ENCODE measurements around the gene CEP290.
A peak's percentile ranks its signal among the peaks of the same experiment; 100 is the strongest.
"Not testable (repeated sequence)": the region's sequence is repeated elsewhere in the genome, so short reads cannot be mapped to it uniquely, and the experiment has no call there.

CEP290 gene

GRCh38 chr12:88144546-88145468 is 2.9 kb upstream of the CEP290 start:
- no peak for DNase-seq (ENCODE audit: low read depth in 2 of 2)

GRCh38 chr12:88144037-88144436 is 2.1 kb upstream of the CEP290 start:
- DNase-seq (ENCODE audit: low read depth in 2 of 2): no peak

DNA sequence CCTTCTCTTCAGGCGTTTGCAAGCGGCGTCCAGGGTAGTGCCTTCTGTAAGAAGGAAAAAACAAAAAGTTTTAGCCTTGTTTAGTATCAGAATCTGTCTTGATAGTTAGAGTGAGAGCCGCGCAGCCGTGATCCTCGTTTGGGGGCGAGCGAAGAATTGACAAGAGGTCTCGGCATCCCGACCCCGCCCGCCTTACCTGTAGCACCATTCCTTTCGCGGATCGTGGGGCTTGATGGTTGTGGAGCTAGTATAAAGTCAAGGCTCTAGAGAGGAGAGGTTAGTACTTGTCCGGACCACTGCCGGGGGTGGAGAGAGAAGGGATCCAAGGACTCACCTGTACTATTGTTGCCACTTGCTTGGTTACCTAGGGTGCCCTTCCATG is 713 bp upstream of the CEP290 start:
- DNase-seq (ENCODE audit: low read depth in 2 of 2): peak in 1 of 2 donors; percentile 6

- no peak for DNase-seq (ENCODE audit: low read depth in 2 of 2)
These were observed 489 bp downstream of the CEP290 start for GRCh38 chr12:88141425-88141773.

DNA sequence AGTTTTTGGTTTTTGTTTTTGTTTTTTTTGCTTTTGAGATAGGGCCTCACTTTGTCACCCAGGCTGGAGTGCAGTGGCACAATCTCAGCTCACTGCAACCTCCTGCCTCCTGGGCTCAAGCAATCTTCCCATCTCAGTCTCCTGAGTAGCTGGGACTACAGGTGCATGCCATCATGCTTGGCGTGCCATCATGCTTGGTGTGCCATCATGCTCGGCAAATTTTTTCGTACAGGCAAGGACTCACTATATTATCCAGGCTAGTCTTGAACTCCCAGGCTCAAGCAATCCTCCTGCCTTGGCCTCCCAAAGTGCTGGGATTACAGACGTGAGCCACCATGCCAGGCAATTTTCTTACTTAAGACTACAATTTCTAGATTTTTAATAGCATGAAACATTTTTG is 2.2 kb downstream of the CEP290 start:
- not testable (repeated sequence) for DNase-seq (ENCODE audit: low read depth in 2 of 2)

- DNase-seq (ENCODE audit: low read depth in 2 of 2): not testable (repeated sequence)
These were observed 8.7 kb downstream of the CEP290 start for GRCh38 chr12:88133181-88133580.

DNA sequence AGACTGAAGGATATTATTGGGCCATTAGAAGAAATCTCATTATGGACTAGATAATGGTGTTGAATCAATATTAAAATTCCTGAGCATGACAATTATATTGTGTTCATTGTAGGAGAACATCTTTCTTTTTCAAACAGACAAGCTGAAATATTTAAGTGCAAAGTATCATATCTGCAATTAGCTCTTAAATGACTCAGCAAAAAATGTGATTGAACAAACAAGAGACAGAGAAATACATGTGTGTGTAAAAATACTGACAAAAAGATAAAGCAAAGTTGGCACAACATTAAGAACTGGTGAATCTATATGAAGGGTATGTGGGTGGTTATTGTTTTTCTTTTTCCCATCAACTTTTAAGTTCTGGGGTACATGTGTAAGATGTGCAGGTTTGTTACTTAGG is 9.5 kb downstream of the CEP290 start:
- no peak for DNase-seq (ENCODE audit: low read depth in 2 of 2)

DNA sequence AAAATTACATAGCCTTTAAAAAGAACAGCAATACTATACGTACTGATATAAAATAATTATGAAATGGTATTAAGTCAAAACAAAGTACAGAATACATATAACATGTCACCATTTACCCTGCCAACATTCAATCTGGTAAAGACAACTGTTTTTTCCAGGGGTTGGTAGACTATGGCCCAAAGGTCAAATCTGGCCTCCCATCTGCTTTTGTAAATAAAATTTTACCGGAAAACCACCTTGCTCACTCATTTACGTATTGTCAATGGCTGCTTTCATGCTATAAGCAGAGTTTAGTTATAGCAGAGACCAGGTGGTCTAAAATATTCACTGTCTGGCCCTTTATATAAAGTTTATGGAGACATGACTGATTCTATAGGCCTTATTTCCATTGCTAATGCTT is 14.0 kb downstream of the CEP290 start:
- no peak for DNase-seq (ENCODE audit: low read depth in 2 of 2)

DNA sequence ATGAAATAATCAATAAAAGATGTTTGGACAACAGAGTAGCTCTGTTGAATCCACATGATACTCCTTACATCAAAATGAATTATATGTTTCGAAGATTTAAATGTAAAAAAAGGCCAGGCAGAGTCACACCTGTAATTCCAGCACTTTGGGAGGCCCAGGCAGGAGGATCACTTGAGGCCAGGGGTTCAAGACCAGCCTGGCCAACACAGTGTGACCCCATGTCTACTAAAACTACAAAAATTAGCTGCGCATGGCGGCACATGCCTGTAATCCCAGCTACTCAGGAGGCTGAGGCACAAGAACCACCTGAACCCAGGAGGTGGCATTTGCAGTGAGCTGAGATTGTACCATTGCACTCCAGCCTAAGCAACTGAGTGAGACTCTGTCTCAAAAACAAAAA is 14.8 kb downstream of the CEP290 start:
- no peak for DNase-seq (ENCODE audit: low read depth in 2 of 2)

DNA sequence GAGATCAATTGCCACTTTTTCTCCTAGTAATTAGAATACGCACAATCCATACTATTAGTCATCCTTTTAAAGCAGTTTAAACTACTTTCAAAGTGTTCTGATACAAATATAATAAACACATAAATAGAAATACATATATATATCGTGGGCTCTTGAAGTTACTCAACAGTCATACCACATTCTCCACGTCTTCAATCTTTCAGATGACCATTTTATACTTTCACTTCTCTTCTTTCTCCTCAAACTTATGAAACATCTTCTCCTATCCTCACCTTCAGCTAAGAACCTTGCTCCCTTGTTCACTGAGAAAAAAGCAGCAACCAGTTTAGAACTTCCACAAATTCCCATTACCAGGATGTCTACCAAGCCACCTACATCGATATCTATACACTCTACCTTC is 19.2 kb downstream of the CEP290 start:
- DNase-seq (ENCODE audit: low read depth in 2 of 2): no peak

GRCh38 chr12:88113871-88114270 is 28.0 kb downstream of the CEP290 start:
- DNase-seq (ENCODE audit: low read depth in 2 of 2): no peak

- no peak for DNase-seq (ENCODE audit: low read depth in 2 of 2)
These were observed 30.7 kb downstream of the CEP290 start for GRCh38 chr12:88111074-88111652.

DNA sequence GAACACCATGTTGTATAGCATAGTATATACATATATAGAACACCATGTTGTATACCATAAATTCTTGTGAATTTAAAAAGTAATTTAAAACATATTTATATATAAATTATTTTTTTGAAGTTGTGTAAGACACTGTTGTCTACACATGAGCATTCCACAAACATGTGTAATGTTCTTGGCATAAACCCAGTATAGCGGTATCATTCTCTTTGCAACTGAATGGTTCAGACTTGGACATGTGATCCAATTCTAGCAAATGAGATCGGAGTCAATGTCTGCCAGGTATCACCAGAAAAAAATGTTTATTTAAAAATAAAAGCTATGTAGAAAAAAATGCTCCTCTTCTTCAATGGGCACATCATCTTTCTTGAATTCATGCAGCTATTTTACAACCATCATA is 33.9 kb downstream of the CEP290 start:
- DNase-seq (ENCODE audit: low read depth in 2 of 2): no peak

GRCh38 chr12:88093573-88093972 is 48.3 kb downstream of the CEP290 start:
- no peak for DNase-seq (ENCODE audit: low read depth in 2 of 2)

DNA sequence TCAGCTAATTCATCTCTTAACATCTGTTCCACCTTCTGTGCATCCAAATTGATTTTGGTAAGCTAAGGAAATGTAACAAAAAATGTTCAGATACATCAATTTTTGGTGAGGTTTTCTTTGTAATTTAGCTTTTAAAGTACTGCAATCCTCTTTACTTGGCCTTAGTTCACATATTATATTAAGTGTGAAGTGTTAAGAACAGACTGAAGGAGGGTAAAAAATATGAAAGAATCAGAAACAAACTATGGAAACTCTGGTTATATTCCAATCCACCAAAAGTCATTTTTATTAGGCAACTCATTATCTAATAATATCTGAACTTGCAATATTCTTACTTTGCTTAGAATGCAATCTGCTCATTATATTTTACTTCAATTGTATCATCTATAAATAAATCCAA is 49.1 kb downstream of the CEP290 start:
- no peak for DNase-seq (ENCODE audit: low read depth in 2 of 2)

GRCh38 chr12:88084210-88084609 is 57.7 kb downstream of the CEP290 start:
- no peak for DNase-seq (ENCODE audit: low read depth in 2 of 2)

GRCh38 chr12:88083634-88084033 is 58.3 kb downstream of the CEP290 start:
- DNase-seq (ENCODE audit: low read depth in 2 of 2): no peak

GRCh38 chr12:88081247-88081646 is 60.6 kb downstream of the CEP290 start:
- DNase-seq (ENCODE audit: low read depth in 2 of 2): no peak

GRCh38 chr12:88067301-88067700 is 74.6 kb downstream of the CEP290 start:
- no peak for DNase-seq (ENCODE audit: low read depth in 2 of 2)

- DNase-seq (ENCODE audit: low read depth in 2 of 2): no peak
These were observed 78.5 kb downstream of the CEP290 start for GRCh38 chr12:88063375-88063774.

DNA sequence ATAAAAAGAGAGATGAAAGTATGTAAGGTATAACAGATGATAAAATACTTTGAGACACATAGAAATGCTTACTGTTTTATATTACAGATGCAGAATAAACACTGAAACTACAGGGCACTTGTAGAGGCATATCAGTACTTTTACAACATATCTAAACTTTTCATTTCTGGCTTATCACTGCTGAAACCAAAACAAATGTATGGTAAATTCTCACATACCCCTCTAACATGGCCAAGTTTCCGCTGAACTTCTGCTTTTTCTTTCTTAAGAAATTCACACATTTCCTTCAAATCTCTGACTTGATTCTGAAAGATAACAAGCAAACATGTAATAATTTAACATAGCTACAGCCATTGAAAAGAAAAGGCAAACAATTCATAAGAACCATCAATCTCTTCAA is 79.4 kb downstream of the CEP290 start:
- no peak for DNase-seq (ENCODE audit: low read depth in 2 of 2)

- no peak for DNase-seq (ENCODE audit: low read depth in 2 of 2)
These were observed 83.2 kb downstream of the CEP290 start for GRCh38 chr12:88058719-88059077.

DNA sequence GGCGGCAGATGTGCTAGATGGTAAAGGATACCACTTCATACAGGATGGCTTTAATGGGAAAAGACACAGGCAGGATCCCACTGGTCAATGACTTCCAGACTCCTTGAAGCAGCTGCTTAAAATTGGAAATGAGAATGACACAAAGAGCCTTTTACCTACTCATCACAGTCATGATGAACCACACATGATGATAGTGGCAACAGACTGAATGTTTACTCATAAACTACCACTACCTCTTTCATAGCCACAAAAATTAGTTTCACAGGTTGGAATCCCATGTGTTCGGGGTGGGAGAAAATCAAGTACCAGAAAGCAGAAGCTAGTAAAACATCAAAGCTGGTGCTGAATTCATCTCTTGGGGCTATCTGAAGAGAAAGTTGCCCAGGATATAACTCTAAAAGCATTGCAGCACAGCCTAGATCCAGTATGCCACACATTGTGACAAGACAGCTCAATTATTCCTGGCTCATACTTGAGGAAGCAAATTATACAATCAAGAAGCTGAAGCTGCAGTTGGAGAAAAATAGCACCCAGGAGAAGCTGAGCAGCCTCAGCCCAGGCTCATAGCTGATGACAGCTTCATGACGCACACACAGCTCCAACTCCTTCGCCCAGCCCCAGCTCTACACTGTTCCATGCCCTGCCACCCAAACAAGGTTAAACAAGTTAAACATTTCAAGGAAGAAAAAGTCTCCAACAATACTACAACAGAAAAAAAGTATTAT is 83.7 kb downstream of the CEP290 start:
- DNase-seq (ENCODE audit: low read depth in 2 of 2): no peak

Measured in stimulated activated CD4-positive, alpha-beta T cell treated with anti-CD3 and anti-CD28 coated beads, Interleukin-15, amount 100 ng/mL, for 48 hours (primary cell).